Natural killer cell (primary cell): Measurements from ENCODE around the gene PPP3CA. TPM values are rescaled to one million over a fixed set of nuclear protein-coding genes. Genes with fewer than 3 reads are reported as not detected.

Experiments
- ATAC-seq, 3 donors: fragments of 150-1000 bp in 2 of 3; fragments of 200-7000 bp in 1 of 3; cut with Tn5 transposase; 1 replicate in 1 of 3; 2 replicates in 2 of 3; pipeline ENCODE4 v1.10.0; 2021; ENCODE audit warnings: mild to moderate bottlenecking in 2 of 3, moderate library complexity in 2 of 3
- DNase-seq, 2 donors: peaks; one replicate each; pipeline versions ENCODE4 v3.0.0 to v3.0.0-alpha.2; 2013 to 2021; ENCODE audit warnings: mixed read lengths in 1 of 2
- H3K27ac ChIP-seq: one replicate; pipeline ENCODE4 v1.5.1; 2013; ENCODE audit warnings: mild to moderate bottlenecking, low read length
- H3K27me3 ChIP-seq: one replicate; pipeline ENCODE4 v1.6.1; 2013; ENCODE audit warnings: low read length; ENCODE audit not compliant: control insufficient read depth, insufficient read depth
- H3K36me3 ChIP-seq: one replicate; pipeline ENCODE4 v1.6.1; 2013; ENCODE audit warnings: low read length; ENCODE audit not compliant: control insufficient read depth, insufficient read depth
- H3K4me1 ChIP-seq: one replicate; pipeline ENCODE4 v1.6.1; 2013; ENCODE audit warnings: low read length; ENCODE audit not compliant: control insufficient read depth, insufficient read depth
- H3K4me3 ChIP-seq: one replicate; pipeline ENCODE4 v1.5.1; 2013; ENCODE audit warnings: low read length
- H3K9me3 ChIP-seq: one replicate; pipeline ENCODE4 v1.6.1; 2013; ENCODE audit warnings: low read length; ENCODE audit not compliant: control insufficient read depth, insufficient read depth
- H3K27ac Mint-ChIP-seq, 2 donors: one replicate each; pipeline ENCODE4 v1.8.0; 2022; ENCODE audit warnings: mild to moderate bottlenecking in 2 of 2, mixed read lengths in 2 of 2, moderate library complexity in 1 of 2
- H3K27me3 Mint-ChIP-seq, 2 donors: one replicate each; pipeline ENCODE4 v1.8.0; 2022; ENCODE audit warnings: low read depth in 2 of 2, mixed read lengths in 2 of 2
- H3K36me3 Mint-ChIP-seq: one replicate; pipeline ENCODE4 v1.8.0; 2022; ENCODE audit warnings: mixed read lengths
- H3K4me1 Mint-ChIP-seq, 2 donors: one replicate each; pipeline ENCODE4 v1.8.0; 2022; ENCODE audit warnings: mixed read lengths in 2 of 2
- H3K4me3 Mint-ChIP-seq: one replicate; pipeline ENCODE4 v1.8.0; 2022; ENCODE audit warnings: mild to moderate bottlenecking, moderate library complexity, mixed read lengths
- H3K9me3 Mint-ChIP-seq, 2 donors: one replicate each; pipeline ENCODE4 v1.8.0; 2022; ENCODE audit warnings: mixed read lengths in 2 of 2
- WGBS: methylation state at CpG from one replicate; pipeline ENCODE4 v1.1.7; 2013; ENCODE audit warnings: missing lambda C conversion rate; ENCODE audit not compliant: insufficient coverage; 5-methylcytosine and 5-hydroxymethylcytosine counted together
- intact Hi-C: fragments of 100-400 bp; cut with micrococcal nuclease; formaldehyde crosslinking; loops from one replicate; pipeline ENCODE4 v1.14.2; 2022
- total RNA-seq, 4 donors: library from RNA; stranded (reverse); fragments of 120-200 nt in 1 of 4; gene quantifications; one replicate each; pipeline versions ENCODE4 v1.2.3 to v1.2.4, GENCODE V29; 2013 to 2022
- TF ChIP-seq, protein P1 (sequence below): fragments of 200-600 bp; IDR thresholded peaks from one replicate; pipeline ENCODE4 v1.8.0; 2022; ENCODE audit warnings: antibody characterized with exemption

PPP3CA gene
- total RNA-seq, 3 donors from 2014 or later (not counting 1 experiment from before 2014, with no cell fraction given): 53.1 to 73.1 (median 58.0) TPM

DNA sequence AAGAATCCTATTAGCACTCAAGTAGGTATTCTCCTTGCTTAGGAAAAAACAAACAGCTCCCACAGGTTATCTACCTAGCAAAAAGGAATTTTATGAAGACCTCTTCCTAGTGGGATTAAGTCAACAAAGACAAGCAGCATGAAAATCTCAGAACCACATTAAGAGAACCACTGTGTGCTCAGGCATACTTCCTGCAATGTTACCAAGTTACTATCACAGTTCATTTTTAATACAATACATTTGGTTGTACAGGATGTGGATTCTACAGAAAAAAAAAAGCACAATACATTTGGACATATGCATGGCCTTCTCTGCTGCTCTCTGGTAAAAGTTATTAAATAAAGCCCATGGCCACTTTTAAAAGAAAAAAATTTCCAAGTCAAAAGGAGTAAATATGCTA is 193.7 kb downstream of the PPP3CA start:
- Mint-ChIP-seq H3K9me3 (no peaks in the 10 kb centered on the region), H3K36me3 (no peaks in the 10 kb centered on the region), H3K27me3 (no peaks in the 10 kb centered on the region), H3K4me3 (no peak overlapping the region), H3K4me1 (peaks cover 45 to 70% of the 10 kb centered on the region in 2 donors), H3K27ac (peak overlapping the region; percentile 65 to 75)
- H3K27me3 ChIP-seq: no peaks in the 10 kb centered on the region
- H3K36me3 ChIP-seq: no peaks in the 10 kb centered on the region
- no peak overlapping the region for H3K27ac ChIP-seq
- H3K9me3 ChIP-seq: no peaks in the 10 kb centered on the region
- peak in 1 of 3 donors; percentile 48 for ATAC-seq
- intact Hi-C loops: no loop called here
- H3K4me1 ChIP-seq: peaks cover 4% of the 10 kb centered on the region
- no peak overlapping the region for H3K4me3 ChIP-seq
- TF ChIP-seq, protein P1, sequence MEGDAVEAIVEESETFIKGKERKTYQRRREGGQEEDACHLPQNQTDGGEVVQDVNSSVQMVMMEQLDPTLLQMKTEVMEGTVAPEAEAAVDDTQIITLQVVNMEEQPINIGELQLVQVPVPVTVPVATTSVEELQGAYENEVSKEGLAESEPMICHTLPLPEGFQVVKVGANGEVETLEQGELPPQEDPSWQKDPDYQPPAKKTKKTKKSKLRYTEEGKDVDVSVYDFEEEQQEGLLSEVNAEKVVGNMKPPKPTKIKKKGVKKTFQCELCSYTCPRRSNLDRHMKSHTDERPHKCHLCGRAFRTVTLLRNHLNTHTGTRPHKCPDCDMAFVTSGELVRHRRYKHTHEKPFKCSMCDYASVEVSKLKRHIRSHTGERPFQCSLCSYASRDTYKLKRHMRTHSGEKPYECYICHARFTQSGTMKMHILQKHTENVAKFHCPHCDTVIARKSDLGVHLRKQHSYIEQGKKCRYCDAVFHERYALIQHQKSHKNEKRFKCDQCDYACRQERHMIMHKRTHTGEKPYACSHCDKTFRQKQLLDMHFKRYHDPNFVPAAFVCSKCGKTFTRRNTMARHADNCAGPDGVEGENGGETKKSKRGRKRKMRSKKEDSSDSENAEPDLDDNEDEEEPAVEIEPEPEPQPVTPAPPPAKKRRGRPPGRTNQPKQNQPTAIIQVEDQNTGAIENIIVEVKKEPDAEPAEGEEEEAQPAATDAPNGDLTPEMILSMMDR: no peak
- no peak for DNase-seq

DNA sequence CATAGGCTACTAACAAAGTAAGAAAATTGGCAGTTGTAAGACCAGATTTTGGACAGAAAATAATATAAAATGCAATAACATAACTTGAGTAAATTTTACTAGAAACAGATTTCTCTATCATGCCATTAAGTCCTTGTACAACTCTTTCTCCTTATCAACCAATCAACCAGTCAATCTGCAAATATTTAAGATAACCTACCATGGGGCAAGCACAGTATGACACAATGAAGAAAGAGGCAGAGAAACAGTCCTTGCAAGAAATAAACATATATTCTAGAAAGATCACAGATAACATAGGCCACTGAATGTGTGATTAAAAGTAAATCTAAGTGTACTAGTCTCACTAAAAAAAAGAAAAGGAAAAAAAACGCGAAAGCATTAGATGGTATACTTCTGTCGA is 194.8 kb downstream of the PPP3CA start:
- Mint-ChIP-seq H3K4me1 (peaks cover 40 to 62% of the 10 kb centered on the region in 2 donors), H3K27me3 (no peaks in the 10 kb centered on the region), H3K9me3 (no peaks in the 10 kb centered on the region), H3K4me3 (no peak overlapping the region), H3K27ac (peak overlapping the region; percentile 65 to 75), H3K36me3 (no peaks in the 10 kb centered on the region)
- no peaks in the 10 kb centered on the region for H3K9me3 ChIP-seq
- peaks cover 4% of the 10 kb centered on the region for H3K4me1 ChIP-seq
- TF ChIP-seq, protein P1: no peak
- no peak overlapping the region for H3K4me3 ChIP-seq
- H3K27me3 ChIP-seq: no peaks in the 10 kb centered on the region
- DNase-seq (no peak), ATAC-seq (no peak)
- intact Hi-C loops: no loop called here
- H3K27ac ChIP-seq: no peak overlapping the region
- WGBS: 100% methylated on average over 3 of the region's 3 CpGs
- H3K36me3 ChIP-seq: no peaks in the 10 kb centered on the region

DNA sequence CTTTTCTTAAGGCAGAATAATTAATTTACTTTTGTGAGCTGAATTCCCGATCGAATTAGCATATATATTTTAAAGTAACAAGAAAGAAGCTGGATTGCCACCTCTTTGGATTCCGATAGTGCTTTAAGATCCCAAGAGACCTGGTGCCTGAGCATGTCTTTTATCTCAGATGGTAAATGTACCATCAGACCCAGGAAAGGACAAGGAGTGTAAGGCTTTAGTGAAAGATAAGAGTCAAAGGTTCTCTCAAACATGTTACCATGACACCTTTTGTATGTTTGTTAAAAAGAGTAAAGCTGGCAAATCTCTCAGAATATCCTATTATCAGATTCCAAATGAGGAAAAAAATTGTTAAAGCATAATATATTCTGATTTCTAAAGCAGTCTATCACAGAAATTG is 198.8 kb downstream of the PPP3CA start:
- H3K4me1 ChIP-seq: no peaks in the 10 kb centered on the region
- DNase-seq (no peak), ATAC-seq (no peak)
- no peaks in the 10 kb centered on the region for H3K27me3 ChIP-seq
- peaks cover 24 to 41% of the 10 kb centered on the region in 2 donors for H3K4me1 Mint-ChIP-seq
- intact Hi-C loops: no loop called here
- 97% methylated on average over 3 of the region's 3 CpGs for WGBS
- no peak overlapping the region for H3K27ac Mint-ChIP-seq
- TF ChIP-seq, protein P1: no peak
- no peaks in the 10 kb centered on the region for H3K9me3 ChIP-seq
- H3K27me3 Mint-ChIP-seq: no peaks in the 10 kb centered on the region
- H3K27ac ChIP-seq: no peak overlapping the region
- no peaks in the 10 kb centered on the region for H3K9me3 Mint-ChIP-seq
- no peak overlapping the region for H3K4me3 Mint-ChIP-seq
- no peaks in the 10 kb centered on the region for H3K36me3 Mint-ChIP-seq
- no peak overlapping the region for H3K4me3 ChIP-seq
- H3K36me3 ChIP-seq: no peaks in the 10 kb centered on the region

DNA sequence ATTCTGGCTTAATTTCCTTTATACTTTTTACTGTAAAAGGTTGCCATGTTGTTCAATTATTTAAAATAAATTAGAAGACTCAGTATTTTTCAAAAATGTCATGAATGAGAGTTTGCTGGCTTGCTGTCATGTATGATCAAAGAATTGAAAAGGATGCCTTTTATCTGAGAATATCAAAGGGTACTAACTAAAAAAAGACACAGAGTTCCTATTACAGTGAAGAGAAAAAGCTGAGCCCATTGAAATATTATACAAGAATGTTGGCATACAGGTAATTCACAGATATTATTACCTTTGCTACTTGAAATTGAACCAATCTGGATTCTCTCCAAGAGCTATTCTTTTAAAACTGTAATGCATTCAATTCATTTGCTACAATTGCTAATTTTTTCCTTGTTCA is 200.0 kb downstream of the PPP3CA start:
- H3K9me3 Mint-ChIP-seq: no peaks in the 10 kb centered on the region
- H3K36me3 Mint-ChIP-seq: no peaks in the 10 kb centered on the region
- TF ChIP-seq, protein P1: no peak
- H3K27ac Mint-ChIP-seq: no peak overlapping the region
- intact Hi-C loops: no loop called here
- H3K4me1 Mint-ChIP-seq: peaks cover 25 to 38% of the 10 kb centered on the region in 2 donors
- H3K4me3 ChIP-seq: no peak overlapping the region
- H3K27ac ChIP-seq: no peak overlapping the region
- no peaks in the 10 kb centered on the region for H3K27me3 ChIP-seq
- H3K27me3 Mint-ChIP-seq: no peaks in the 10 kb centered on the region
- H3K4me3 Mint-ChIP-seq: no peak overlapping the region
- DNase-seq: no peak
- H3K36me3 ChIP-seq: no peaks in the 10 kb centered on the region
- no peaks in the 10 kb centered on the region for H3K9me3 ChIP-seq
- ATAC-seq: no peak
- no peaks in the 10 kb centered on the region for H3K4me1 ChIP-seq
